ENCODE results near the gene CHRDL2.

GRCh38 chr11:74735365-74735928 lies 4.2 kb upstream of the CHRDL2 start:
- TF ChIP-seq CTCF (IDR thresholded peaks at IDR 0.05): no peak
- no peak for TF ChIP-seq POLR2A (IDR thresholded peaks at IDR 0.05)
- no peak for TF ChIP-seq POLR2AphosphoS5 (IDR thresholded peaks at IDR 0.05)
